Astrocyte (in vitro differentiated cells and primary cell): ENCODE results near the gene EPHA6. TPM values are rescaled to one million over a fixed set of nuclear protein-coding genes. Genes with fewer than 3 reads are reported as not detected.

ENCODE experiments used
- DNase-seq: peaks from one replicate; pipeline ENCODE4 v3.0.0-alpha.2; 2010; ENCODE audit warnings: low read depth
- FAIRE-seq: peaks from 2 replicates; lab custom pipeline; 2011; peaks lifted over from hg19 to GRCh38; lab: Jason Lieb, UNC
- H2AFZ ChIP-seq: 2 replicates; pipeline ENCODE4 v1.6.0; 2012; ENCODE audit warnings: low read depth, low read length, inconsistent platforms
- H3K27ac ChIP-seq: 2 replicates; pipeline ENCODE4 v1.5.1; 2011; ENCODE audit warnings: low read depth, low read length, inconsistent platforms
- H3K27me3 ChIP-seq: 2 replicates; pipeline ENCODE4 v1.6.0; 2011; ENCODE audit warnings: low read length, inconsistent platforms; ENCODE audit not compliant: insufficient read depth
- H3K36me3 ChIP-seq: 2 replicates; pipeline ENCODE4 v1.5.1; 2011; ENCODE audit warnings: low read length, inconsistent platforms; ENCODE audit not compliant: insufficient read depth
- H3K4me1 ChIP-seq: 2 replicates; pipeline ENCODE4 v1.5.1; 2011; ENCODE audit warnings: low read length, inconsistent platforms; ENCODE audit not compliant: insufficient read depth
- H3K4me2 ChIP-seq: 2 replicates; pipeline ENCODE4 v1.6.0; 2012; ENCODE audit warnings: low read length, inconsistent platforms
- H3K4me3 ChIP-seq: 2 replicates; pipeline ENCODE4 v1.5.1; 2011; ENCODE audit warnings: low read depth, mild to moderate bottlenecking, low read length, inconsistent platforms; ENCODE audit not compliant: insufficient read depth
- H3K79me2 ChIP-seq: 2 replicates; pipeline ENCODE4 v1.6.0; 2012; ENCODE audit warnings: mild to moderate bottlenecking, low read length, inconsistent platforms; ENCODE audit not compliant: insufficient read depth
- H3K9ac ChIP-seq: 2 replicates; pipeline ENCODE4 v1.6.0; 2012; ENCODE audit warnings: mild to moderate bottlenecking, low read length, inconsistent platforms
- H3K9me3 ChIP-seq: 2 replicates; pipeline ENCODE4 v1.5.1; 2012; ENCODE audit warnings: low read depth, mild to moderate bottlenecking, low read length, inconsistent platforms; ENCODE audit not compliant: insufficient read depth
- H4K20me1 ChIP-seq: 2 replicates; pipeline ENCODE4 v1.6.0; 2012; ENCODE audit warnings: low read length, inconsistent platforms; ENCODE audit not compliant: insufficient read depth
- H3K27ac Mint-ChIP-seq: one replicate; pipeline ENCODE4 v1.8.0; 2021; ENCODE audit warnings: mild to moderate bottlenecking, mixed read lengths; ENCODE audit not compliant: unreplicated experiment
- H3K27me3 Mint-ChIP-seq: one replicate; pipeline ENCODE4 v1.8.0; 2021; ENCODE audit warnings: low read depth, mixed read lengths; ENCODE audit not compliant: unreplicated experiment
- H3K36me3 Mint-ChIP-seq: one replicate; pipeline ENCODE4 v1.8.0; 2021; ENCODE audit warnings: low read depth, mixed read lengths; ENCODE audit not compliant: unreplicated experiment
- H3K4me1 Mint-ChIP-seq: one replicate; pipeline ENCODE4 v1.8.0; 2021; ENCODE audit warnings: low read depth, mixed read lengths; ENCODE audit not compliant: unreplicated experiment
- H3K4me3 Mint-ChIP-seq: one replicate; pipeline ENCODE4 v1.8.0; 2021; ENCODE audit warnings: mild to moderate bottlenecking, moderate library complexity, mixed read lengths; ENCODE audit not compliant: unreplicated experiment
- H3K9me3 Mint-ChIP-seq: one replicate; pipeline ENCODE4 v1.8.0; 2021; ENCODE audit warnings: mild to moderate bottlenecking, mixed read lengths; ENCODE audit not compliant: unreplicated experiment
- EZH2 ChIP-seq: IDR thresholded peaks from 2 replicates; pipeline ENCODE4 v1.6.1; 2012; ENCODE audit warnings: mild to moderate bottlenecking, low read length, inconsistent platforms; ENCODE audit not compliant: insufficient read depth
- total RNA-seq: library from RNA; stranded (reverse); gene quantifications from 2 replicates; pipeline ENCODE4 v1.2.1, GENCODE V29; 2021
- TF ChIP-seq, protein P1 (sequence below): IDR thresholded peaks from 2 replicates; pipeline ENCODE4 v1.5.1; 2011; ENCODE audit warnings: low read depth, mild to moderate bottlenecking, inconsistent platforms, low read length, moderate library complexity; ENCODE audit not compliant: insufficient read depth

The EPHA6 gene
- total RNA-seq, 1 donor from 2014 or later = 1.7 TPM

DNA sequence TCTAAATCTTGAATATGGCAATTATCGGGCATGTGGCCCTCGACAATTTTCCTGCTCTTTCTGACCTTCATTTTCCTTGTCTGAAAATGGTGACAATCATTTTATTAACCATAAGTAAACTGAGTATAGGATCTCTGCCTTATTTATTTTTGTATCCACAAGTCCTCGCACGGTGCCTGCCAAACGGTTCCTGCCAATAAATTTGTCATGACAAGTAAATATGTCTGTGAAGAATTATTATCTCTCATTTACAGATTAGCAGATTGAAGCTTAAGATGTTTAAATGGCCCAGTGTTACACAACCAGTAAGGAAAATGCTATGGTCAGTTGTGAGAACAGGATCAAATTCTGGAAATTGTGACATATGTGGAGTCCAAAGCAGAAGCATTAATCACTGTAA lies 884.3 kb downstream of the EPHA6 start:
- Histone ChIP-seq H3K4me2 (no peak overlapping the region), H3K27ac (no peak overlapping the region), H2AFZ (no peak overlapping the region), H3K79me2 (no peaks in the 10 kb centered on the region), H3K4me1 (no peaks in the 10 kb centered on the region), H3K9ac (no peak overlapping the region), H3K4me3 (no peak overlapping the region), H3K36me3 (no peaks in the 10 kb centered on the region), H3K27me3 (no peaks in the 10 kb centered on the region), H3K9me3 (peaks cover 2% of the 10 kb centered on the region), H4K20me1 (no peaks in the 10 kb centered on the region)
- H3K36me3 Mint-ChIP-seq = no peaks in the 10 kb centered on the region
- TF ChIP-seq, protein P1, sequence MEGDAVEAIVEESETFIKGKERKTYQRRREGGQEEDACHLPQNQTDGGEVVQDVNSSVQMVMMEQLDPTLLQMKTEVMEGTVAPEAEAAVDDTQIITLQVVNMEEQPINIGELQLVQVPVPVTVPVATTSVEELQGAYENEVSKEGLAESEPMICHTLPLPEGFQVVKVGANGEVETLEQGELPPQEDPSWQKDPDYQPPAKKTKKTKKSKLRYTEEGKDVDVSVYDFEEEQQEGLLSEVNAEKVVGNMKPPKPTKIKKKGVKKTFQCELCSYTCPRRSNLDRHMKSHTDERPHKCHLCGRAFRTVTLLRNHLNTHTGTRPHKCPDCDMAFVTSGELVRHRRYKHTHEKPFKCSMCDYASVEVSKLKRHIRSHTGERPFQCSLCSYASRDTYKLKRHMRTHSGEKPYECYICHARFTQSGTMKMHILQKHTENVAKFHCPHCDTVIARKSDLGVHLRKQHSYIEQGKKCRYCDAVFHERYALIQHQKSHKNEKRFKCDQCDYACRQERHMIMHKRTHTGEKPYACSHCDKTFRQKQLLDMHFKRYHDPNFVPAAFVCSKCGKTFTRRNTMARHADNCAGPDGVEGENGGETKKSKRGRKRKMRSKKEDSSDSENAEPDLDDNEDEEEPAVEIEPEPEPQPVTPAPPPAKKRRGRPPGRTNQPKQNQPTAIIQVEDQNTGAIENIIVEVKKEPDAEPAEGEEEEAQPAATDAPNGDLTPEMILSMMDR = no peak
- no peak for TF ChIP-seq EZH2
- no peaks in the 10 kb centered on the region for H3K9me3 Mint-ChIP-seq
- DNase-seq (no peak), FAIRE-seq (no peak)
- no peak overlapping the region for H3K27ac Mint-ChIP-seq
- H3K4me1 Mint-ChIP-seq = peaks cover 8% of the 10 kb centered on the region
- H3K4me3 Mint-ChIP-seq = no peak overlapping the region
- H3K27me3 Mint-ChIP-seq = no peaks in the 10 kb centered on the region

DNA sequence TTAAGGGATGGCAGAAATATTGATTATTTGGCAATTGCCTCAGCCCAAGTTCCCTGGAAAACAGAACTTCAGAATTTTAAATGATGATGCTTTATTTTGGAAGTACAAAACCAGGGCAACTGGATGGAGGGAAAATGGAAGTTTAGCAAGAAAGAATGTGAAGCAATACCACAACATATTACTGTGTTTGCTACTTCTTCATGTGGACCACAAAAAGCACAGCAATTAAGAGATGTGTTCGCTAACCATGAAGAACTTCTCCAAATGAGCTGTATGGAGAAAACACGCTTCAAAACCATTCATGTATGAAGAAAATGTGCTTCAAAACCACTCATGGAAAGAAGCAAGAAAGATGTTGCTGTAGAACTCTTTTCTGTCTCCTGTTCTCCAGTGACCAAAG lies 885.5 kb downstream of the EPHA6 start:
- H3K9ac ChIP-seq = no peak overlapping the region
- peaks cover 8% of the 10 kb centered on the region for H3K4me1 Mint-ChIP-seq
- no peak overlapping the region for H2AFZ ChIP-seq
- peaks cover 2% of the 10 kb centered on the region for H3K9me3 ChIP-seq
- no peaks in the 10 kb centered on the region for H3K27me3 ChIP-seq
- H3K36me3 Mint-ChIP-seq = no peaks in the 10 kb centered on the region
- FAIRE-seq = no peak
- no peaks in the 10 kb centered on the region for H3K36me3 ChIP-seq
- no peak overlapping the region for H3K4me3 Mint-ChIP-seq
- no peak for DNase-seq
- H3K27ac ChIP-seq = no peak overlapping the region
- no peaks in the 10 kb centered on the region for H4K20me1 ChIP-seq
- no peak overlapping the region for H3K27ac Mint-ChIP-seq
- no peaks in the 10 kb centered on the region for H3K4me1 ChIP-seq
- TF ChIP-seq, protein P1 = no peak
- no peak for TF ChIP-seq EZH2
- H3K4me2 ChIP-seq = no peak overlapping the region
- no peaks in the 10 kb centered on the region for H3K79me2 ChIP-seq
- no peaks in the 10 kb centered on the region for H3K27me3 Mint-ChIP-seq
- no peaks in the 10 kb centered on the region for H3K9me3 Mint-ChIP-seq
- H3K4me3 ChIP-seq = no peak overlapping the region

DNA sequence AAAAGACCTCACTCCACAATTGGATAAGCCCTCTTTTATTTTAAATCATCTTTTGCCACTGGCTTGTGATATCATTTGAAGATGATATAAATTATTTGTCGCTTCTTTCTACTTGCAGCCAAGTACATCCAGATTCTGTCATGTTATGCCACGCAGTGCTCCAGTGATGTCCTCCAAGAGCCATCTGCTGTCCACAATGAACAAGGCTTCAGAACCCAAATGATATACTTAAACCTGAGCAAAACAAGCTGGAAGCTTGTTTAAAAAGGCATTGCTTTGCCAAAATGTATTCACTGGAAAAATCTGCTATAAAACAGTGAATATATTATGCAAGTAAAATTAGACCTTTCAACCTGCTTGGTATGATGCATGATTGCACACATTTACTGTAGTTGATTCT lies 891.4 kb downstream of the EPHA6 start:
- no peak overlapping the region for H3K27ac ChIP-seq
- TF ChIP-seq EZH2 = no peak
- TF ChIP-seq, protein P1 = no peak
- H3K4me2 ChIP-seq = no peak overlapping the region
- H3K27me3 ChIP-seq = no peaks in the 10 kb centered on the region
- no peak overlapping the region for H3K9ac ChIP-seq
- H3K4me3 Mint-ChIP-seq = no peak overlapping the region
- no peaks in the 10 kb centered on the region for H4K20me1 ChIP-seq
- H3K27ac Mint-ChIP-seq = no peak overlapping the region
- DNase-seq (no peak), FAIRE-seq (no peak)
- peaks cover 6% of the 10 kb centered on the region for H3K4me1 Mint-ChIP-seq
- H3K9me3 Mint-ChIP-seq = peaks cover 2% of the 10 kb centered on the region
- H3K9me3 ChIP-seq = peaks cover 1% of the 10 kb centered on the region
- no peaks in the 10 kb centered on the region for H3K79me2 ChIP-seq
- no peaks in the 10 kb centered on the region for H3K36me3 ChIP-seq
- no peaks in the 10 kb centered on the region for H3K4me1 ChIP-seq
- H3K4me3 ChIP-seq = no peak overlapping the region
- H3K27me3 Mint-ChIP-seq = no peaks in the 10 kb centered on the region
- no peaks in the 10 kb centered on the region for H3K36me3 Mint-ChIP-seq
- no peak overlapping the region for H2AFZ ChIP-seq
